Placental epithelial cell (primary cell): Measurements from ENCODE around the gene SGPL1. TPM values are rescaled to one million over a fixed set of nuclear protein-coding genes. Genes with fewer than 3 reads are reported as not detected.

Experiments used
- small RNA-seq: library from RNA; depleted of rRNA; stranded (forward); fragments of <200 nt; gene quantifications from one replicate; pipeline ENCODE3, GENCODE V24; 2012
- total RNA-seq: library from RNA; depleted of rRNA; stranded (reverse); fragments of >200 nt; gene quantifications from 2 replicates; pipeline ENCODE4 v1.2.3, GENCODE V29; 2012

The SGPL1 gene
- 39.7 and 49.7 TPM in 2 replicates for total RNA-seq

GRCh38 chr10:70815504-70816219 is at the start of gene SGPL1:
Gene SGPL1 (plus strand): TSS chr10:70815948. CDS start chr10:70816854, 906 bp downstream.

GRCh38 chr10:70785190-70785589 is 30.6 kb upstream of the SGPL1 start, which contains the start of gene TBATA:
Gene TBATA (minus strand): TSS chr10:70785377. CDS start chr10:70783379, 1,998 bp downstream.

GRCh38 chr10:70887804-70888800 is 72.4 kb downstream of the SGPL1 start, which contains the start of gene PCBD1:
Gene PCBD1 (minus strand): TSS chr10:70888565. CDS start chr10:70888533, 32 bp downstream.

Small RNA genes lying within 50 kb of the gene (small RNA-seq; reads per million reads assigned to genes)
- gene RPS26P40 = not detected

Other genes starting within 250 kb of the SGPL1 start
- not detected in 2 replicates for gene PRF1, start 213.2 kb upstream of the SGPL1 start, total RNA-seq
- gene ADAMTS14, start 143.4 kb upstream of the SGPL1 start, total RNA-seq = under 0.01 TPM in 1 of 2 replicates, not detected in the other
- not detected in 2 replicates for gene TBATA, start 30.6 kb upstream of the SGPL1 start, total RNA-seq
- gene PCBD1, start 72.6 kb downstream of the SGPL1 start, total RNA-seq = 8.6 and 15.4 TPM in 2 replicates